SW480 (cell line): ENCODE results near the gene DNAH6.
A peak's percentile ranks its signal among the peaks of the same experiment; 100 is the strongest.
"Not testable (repeated sequence)": the region's sequence is repeated elsewhere in the genome, so short reads cannot be mapped to it uniquely, and the experiment has no call there.

Source experiments
- DNase-seq: peaks from one replicate; pipeline ENCODE4 v3.0.0-alpha.2; 2016; ENCODE audit warnings: low spot score

Gene DNAH6

GRCh38 chr2:84511024-84511423 lies 5.3 kb upstream of the DNAH6 start:
- not testable (repeated sequence) for DNase-seq

- DNase-seq: no peak
Observed at GRCh38 chr2:84515788-84516187, 510 bp upstream of the DNAH6 start.

- no peak for DNase-seq
Observed at GRCh38 chr2:84519332-84519957, 3.1 kb downstream of the DNAH6 start.

DNA sequence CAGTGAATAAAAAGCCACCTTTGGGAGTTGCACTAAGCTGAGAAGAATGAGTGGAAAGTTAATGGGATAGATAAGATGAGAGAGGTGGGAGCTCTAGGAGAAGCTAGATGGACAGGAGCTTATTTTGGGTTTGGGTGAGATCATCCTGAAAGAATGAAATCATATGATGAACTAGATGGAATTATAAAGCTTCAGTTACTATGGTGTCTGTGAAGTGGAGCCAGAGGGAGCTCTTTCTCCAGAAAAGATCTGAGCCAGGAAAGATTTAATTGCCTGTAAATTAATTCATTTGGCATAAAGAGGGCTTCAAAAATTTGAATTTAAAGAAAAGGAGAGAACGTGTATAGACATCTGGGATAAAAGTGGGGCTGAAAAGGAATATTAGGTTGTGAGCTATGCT lies 10.3 kb downstream of the DNAH6 start:
- DNase-seq: no peak

GRCh38 chr2:84527137-84528129 lies 11.1 kb downstream of the DNAH6 start:
- DNase-seq: no peak

GRCh38 chr2:84532291-84532690 lies 16.0 kb downstream of the DNAH6 start:
- DNase-seq: no peak

- no peak for DNase-seq
Observed at GRCh38 chr2:84534225-84534624, 17.9 kb downstream of the DNAH6 start.

GRCh38 chr2:84537251-84537650 lies 21.0 kb downstream of the DNAH6 start:
- no peak for DNase-seq

DNA sequence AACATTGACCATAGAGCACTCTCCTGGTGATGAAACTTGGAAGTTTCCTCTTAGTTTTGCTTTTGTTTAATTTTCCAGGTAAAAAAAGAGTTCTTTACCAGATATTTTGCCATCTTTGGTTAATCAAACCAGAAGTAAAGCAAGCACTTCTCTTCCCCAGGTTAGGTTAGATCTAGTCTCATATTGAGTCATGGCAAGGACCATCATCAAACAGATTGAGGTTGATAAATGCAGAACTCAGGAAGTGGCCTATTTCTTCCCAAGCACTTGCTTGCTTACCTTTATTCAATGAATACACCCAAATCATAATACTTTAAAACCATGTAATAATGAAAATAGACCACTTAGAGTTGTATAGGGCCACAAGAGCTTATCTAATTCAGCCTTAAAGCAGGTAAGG lies 23.4 kb downstream of the DNAH6 start:
- no peak for DNase-seq

- DNase-seq: no peak
Observed at GRCh38 chr2:84545005-84545404, 28.7 kb downstream of the DNAH6 start.

- no peak for DNase-seq
Observed at GRCh38 chr2:84546551-84546950, 30.3 kb downstream of the DNAH6 start.

- DNase-seq: no peak
Observed at GRCh38 chr2:84548303-84548702, 32.0 kb downstream of the DNAH6 start.

- no peak for DNase-seq
Observed at GRCh38 chr2:84550916-84551315, 34.6 kb downstream of the DNAH6 start.

DNA sequence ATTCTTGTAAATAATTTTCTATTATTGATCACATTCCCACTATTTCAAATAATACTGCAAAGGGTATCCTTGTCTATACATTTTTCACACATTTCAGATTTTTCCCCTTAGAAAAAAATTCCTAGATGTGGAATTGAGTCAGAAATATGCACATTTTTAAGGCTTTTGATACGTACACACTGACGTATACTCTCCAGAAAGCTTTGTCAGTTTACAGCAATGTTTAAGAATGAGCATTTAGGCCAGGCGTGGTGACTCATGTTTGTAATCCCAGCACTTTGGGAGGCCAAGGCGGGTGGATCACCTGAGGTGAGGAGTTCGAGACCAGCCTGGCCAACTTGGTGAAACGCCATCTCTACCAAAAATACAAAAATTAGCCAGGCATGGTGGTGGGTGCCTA lies 35.2 kb downstream of the DNAH6 start:
- DNase-seq: not testable (repeated sequence)

GRCh38 chr2:84556190-84556589 lies 39.9 kb downstream of the DNAH6 start:
- peak; percentile 13 for DNase-seq

- DNase-seq: no peak
Observed at GRCh38 chr2:84559838-84560237, 43.5 kb downstream of the DNAH6 start.

GRCh38 chr2:84579661-84580060 lies 63.4 kb downstream of the DNAH6 start:
- no peak for DNase-seq

DNA sequence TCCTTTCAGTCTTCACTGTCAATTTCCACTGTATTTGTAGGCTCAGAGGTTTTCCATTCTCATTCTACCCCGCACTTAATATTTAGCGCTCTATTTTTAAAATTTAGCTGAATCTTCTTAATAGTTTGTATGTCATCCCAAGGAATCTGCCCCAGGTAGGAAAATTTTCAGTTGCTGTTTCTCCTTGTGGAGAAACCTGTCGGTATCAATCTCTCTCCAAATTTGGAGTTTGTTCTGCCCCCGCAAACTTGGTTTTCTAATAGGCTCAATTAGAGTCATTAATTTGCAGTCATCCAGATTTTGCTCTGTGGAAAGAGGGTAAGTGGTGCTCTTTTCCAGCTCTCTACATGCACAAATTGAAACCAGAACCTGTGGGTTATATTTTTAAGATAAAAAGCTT lies 87.6 kb downstream of the DNAH6 start:
- no peak for DNase-seq

DNA sequence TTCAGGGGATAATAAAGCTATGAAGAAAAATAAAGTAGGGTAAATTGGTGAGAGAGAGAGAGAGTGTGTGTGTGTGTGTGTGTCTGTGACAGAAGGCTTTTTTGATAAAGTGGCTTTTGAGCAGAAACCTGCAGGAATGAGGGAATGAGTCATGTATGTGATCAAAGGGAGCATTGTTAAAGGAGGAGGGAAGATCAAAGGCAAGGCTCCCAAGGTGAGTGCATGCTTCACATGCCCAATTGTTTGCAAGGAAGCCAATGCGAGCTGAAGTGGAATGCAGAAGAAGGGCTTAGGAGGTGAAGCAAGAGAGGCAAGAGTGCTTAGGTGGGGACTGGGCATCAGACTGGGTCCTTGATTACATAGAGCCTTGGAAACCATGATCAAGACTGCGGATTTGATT lies 96.8 kb downstream of the DNAH6 start:
- DNase-seq: peak; percentile 99

DNA sequence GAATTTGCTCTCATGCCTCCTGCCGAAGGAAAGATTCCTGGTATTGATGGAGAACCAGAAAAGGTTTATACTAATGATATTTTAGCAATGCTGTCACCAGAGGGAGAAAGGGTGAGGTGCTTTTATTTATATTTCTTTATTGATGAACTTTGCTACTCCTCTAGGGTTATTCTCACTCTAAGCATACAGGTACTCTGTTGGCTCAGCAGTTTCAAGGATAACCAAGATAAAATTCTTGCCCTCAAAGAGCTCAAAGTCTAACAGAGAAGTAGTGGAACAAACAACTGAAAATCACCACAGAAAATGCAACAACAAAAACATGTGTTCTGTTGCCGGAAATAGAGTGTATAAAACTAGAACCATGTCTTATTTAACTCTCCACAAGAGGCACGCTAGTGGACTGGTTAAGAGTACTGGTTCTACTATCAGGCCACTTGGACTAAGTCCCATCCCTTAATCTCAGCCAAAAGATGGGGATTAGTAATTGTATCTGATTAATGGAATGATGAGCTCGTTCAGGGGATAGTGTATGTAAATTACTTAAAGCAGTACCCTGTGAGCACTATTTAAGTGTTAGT lies 103.6 kb downstream of the DNAH6 start:
- DNase-seq: no peak

- no peak for DNase-seq
Observed at GRCh38 chr2:84628486-84628885, 112.2 kb downstream of the DNAH6 start.

- DNase-seq: no peak
Observed at GRCh38 chr2:84629550-84629949, 113.3 kb downstream of the DNAH6 start.

DNA sequence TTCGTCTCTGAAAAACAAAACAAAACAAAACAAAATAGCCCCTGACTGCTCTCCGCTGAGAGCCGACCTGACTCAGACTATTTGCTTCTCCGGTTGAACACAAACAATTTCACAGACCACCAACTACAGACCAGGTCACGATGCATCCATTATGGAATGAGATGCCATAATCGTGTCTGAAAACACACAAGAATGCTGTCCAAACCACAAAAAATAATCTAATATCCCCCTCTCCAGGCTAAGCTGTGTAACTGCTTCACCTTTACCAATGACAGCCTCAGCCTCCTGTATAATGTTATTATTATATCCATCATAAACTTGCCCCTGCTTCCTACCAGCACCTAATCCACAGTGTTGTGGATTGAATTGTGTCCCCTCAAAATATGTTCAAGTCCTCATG lies 114.7 kb downstream of the DNAH6 start:
- DNase-seq: peak; percentile 84
